ENCODE data around the gene RNU1-3. TPM values are rescaled to one million over a fixed set of nuclear protein-coding genes. Genes with fewer than 3 reads are reported as not detected.
"Not testable (repeated sequence)": the region's sequence is repeated elsewhere in the genome, so short reads cannot be mapped to it uniquely, and the experiment has no call there.

RNU1-3 gene
- total RNA-seq, 4 donors from 2014 or later: under 0.01 TPM

DNA sequence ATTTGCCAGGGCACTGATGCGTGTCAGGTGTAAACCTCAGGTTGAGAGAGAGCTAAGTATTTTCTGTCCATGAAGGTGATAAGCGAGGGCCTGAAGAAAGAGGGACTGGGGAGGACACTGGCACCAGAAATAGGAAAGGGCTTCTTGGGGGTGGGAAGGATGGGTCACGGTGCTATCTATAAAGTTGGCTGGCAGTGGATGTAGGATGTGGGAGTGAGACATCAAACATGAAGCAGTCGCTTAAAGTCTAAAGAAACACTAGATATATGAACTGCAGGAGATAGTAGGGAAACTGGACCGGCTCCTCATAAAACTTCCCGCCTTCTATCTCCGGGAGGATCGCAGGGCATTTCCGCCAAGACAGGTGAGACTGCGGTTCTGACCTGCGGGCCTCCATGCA, 912 bp downstream of the RNU1-3 start:
- H3K27me3 ChIP-seq; H3K36me3 ChIP-seq; H3K27ac ChIP-seq; DNase-seq (ENCODE audit: low spot score in 2 of 2); H3K4me1 ChIP-seq; H3K9me3 ChIP-seq; H3K4me3 ChIP-seq: not testable (repeated sequence)
- no CpG with 5 or more reads among the region's 11 CpGs for WGBS

DNA sequence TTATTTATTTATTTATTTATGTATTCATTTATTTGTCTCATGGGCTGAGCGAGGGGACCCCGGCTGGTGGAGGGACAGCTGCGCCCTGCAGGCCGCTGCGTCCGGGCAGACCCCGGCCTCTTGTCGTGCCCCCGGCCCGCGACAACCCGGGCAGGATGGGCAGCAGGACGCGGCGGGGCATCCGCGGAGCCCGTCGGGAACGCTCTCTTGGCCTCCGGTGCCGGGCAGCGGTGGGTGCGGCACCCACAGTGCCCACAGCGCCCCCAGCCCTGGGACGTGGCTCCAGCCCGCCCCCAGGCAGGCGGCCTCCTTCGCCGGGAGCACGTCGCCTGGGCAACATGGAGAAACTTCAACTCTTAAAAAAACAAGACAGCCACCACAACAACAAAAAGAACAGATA, 8.5 kb downstream of the RNU1-3 start:
- H3K36me3 ChIP-seq; H3K27me3 ChIP-seq; H3K4me1 ChIP-seq; DNase-seq (ENCODE audit: low spot score in 2 of 2); H3K27ac ChIP-seq; H3K9me3 ChIP-seq; H3K4me3 ChIP-seq: not testable (repeated sequence)
- 91% methylated on average over 4 of the region's 32 CpGs for WGBS

DNA sequence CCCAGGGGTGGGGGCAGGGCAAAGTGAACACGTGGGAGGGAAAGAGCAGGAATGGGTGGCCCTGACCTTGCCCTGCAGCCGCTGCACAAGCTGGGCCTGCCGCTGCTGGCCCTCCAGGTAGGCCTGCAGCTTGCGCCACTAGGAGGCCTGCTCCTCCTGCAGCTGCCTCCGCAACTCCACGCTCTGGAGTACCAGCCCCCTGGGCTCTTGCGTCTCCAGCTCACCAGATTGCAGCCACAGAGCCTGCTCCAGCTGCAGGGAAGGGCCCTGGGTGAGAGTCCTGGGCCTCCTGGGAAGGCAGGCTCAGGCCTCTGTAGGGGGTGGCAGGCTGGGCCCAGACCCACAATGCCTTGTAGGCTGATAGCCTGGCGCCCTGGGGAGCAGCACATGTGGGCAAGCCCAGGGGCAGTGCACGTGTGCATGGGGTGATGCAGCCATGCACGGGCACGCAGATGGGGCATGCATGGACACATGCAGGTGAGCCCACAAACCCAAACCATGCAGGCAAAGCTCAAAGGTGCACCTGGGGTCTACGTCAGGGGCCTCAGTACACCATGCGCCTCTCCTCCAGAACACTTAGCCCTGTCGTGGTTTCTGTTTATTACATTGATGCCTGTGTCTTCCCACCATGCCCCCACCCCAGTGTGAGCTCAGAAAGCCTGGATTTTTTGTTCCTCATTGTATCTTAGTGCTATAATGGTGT, 9.6 kb downstream of the RNU1-3 start:
- DNase-seq (ENCODE audit: low spot score in 2 of 2); H3K4me3 ChIP-seq; H3K36me3 ChIP-seq; H3K27ac ChIP-seq; H3K27me3 ChIP-seq; H3K4me1 ChIP-seq; H3K9me3 ChIP-seq: not testable (repeated sequence)
- WGBS: no CpG with 5 or more reads among the region's 14 CpGs

DNA sequence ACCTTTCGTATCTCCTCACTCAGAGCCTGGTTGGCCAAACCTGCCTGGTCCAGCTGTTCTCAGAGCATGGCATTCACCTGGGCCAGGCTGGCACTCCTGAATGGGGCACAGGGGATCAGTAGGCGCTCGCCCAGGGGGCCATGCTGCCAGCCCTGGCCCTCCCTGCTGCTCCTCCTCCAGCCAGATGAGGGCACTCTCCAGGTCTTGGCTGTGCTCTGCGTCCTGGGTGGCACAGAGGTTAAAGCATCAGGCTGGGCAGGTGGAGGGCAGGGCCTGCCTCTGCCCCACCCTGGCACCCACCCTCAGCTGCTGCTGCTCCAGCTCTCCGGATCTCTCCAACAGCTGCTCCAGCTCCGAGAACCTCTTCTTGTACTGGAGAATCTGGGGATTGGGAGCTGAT, 10.2 kb downstream of the RNU1-3 start:
- not testable (repeated sequence) for H3K36me3 ChIP-seq; H3K4me3 ChIP-seq; DNase-seq (ENCODE audit: low spot score in 2 of 2); H3K27ac ChIP-seq; H3K4me1 ChIP-seq; H3K9me3 ChIP-seq; H3K27me3 ChIP-seq
- no CpG with 5 or more reads among the region's 6 CpGs for WGBS

DNA sequence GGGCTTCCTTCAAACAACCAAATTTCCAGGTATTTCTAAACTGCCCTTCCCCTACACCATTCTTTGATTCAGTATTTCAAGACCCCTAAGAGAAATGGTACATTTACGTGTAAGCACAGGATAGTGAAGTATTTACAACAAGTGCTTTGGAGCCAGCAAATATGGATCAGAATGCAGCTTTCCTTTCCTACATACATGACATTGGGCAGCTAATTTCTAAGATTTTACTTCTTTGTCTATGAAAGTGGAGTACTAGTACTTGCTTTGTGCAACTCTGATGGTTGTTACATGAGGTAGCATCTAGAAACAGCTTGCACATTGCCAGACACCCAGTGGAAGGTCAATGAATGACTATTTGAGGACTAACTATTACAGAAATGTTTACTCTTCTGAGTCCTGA, 15.2 kb downstream of the RNU1-3 start:
- H3K36me3 ChIP-seq; DNase-seq (ENCODE audit: low spot score in 2 of 2); H3K4me3 ChIP-seq; H3K9me3 ChIP-seq; H3K4me1 ChIP-seq; H3K27ac ChIP-seq: not testable (repeated sequence)
- peaks cover 12% of the 10 kb centered on the region for H3K27me3 ChIP-seq
- 94% methylated on average over 1 of the region's 1 CpG for WGBS

DNA sequence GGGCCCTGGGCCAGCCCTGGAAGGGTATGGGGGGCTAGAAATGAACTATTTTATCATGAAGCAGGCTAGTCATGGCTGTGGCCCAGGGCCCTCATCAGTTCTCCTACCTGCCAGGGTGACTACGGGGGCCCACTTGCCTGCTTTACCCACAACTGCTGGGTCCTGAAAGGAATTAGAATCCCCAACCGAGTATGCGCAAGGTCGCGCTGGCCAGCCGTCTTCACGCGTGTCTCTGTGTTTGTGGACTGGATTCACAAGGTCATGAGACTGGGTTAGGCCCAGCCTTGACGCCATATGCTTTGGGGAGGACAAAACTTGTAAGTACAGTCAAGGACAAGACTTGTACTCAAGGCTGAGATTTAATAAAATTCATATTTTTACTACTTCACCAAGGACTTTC, 16.8 kb downstream of the RNU1-3 start:
- H3K36me3 ChIP-seq, H3K4me3 ChIP-seq, H3K9me3 ChIP-seq, H3K4me1 ChIP-seq, H3K27ac ChIP-seq: not testable (repeated sequence)
- WGBS: 82% methylated on average over 7 of the region's 9 CpGs
- peak; percentile 55 to 83 for DNase-seq (ENCODE audit: low spot score in 2 of 2)
- peaks cover 12% of the 10 kb centered on the region for H3K27me3 ChIP-seq

DNA sequence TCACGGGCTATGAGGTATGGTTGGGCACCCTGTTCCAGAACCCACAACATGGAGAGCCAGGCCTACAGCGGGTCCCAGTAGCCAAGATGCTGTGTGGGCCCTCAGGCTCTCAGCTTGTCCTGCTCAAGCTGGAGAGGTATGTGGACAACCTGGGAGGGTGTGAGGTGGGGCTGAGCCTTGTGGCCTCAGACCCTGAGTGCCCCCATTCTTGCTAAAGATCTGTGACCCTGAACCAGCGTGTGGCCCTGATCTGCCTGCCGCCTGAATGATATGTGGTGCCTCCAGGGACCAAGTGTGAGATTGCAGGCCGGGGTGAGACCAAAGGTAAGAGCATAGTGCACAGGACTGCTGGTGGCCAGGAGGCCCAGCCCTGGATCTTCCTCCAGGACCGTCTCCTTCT, 17.4 kb downstream of the RNU1-3 start:
- peak in 1 of 2 donors; percentile 64 for DNase-seq (ENCODE audit: low spot score in 2 of 2)
- not testable (repeated sequence) for H3K27ac ChIP-seq, H3K36me3 ChIP-seq, H3K9me3 ChIP-seq, H3K4me3 ChIP-seq
- 73% methylated on average over 3 of the region's 6 CpGs for WGBS
- Histone ChIP-seq H3K4me1 (peaks cover 12% of the 10 kb centered on the region), H3K27me3 (peaks cover 12% of the 10 kb centered on the region)

DNA sequence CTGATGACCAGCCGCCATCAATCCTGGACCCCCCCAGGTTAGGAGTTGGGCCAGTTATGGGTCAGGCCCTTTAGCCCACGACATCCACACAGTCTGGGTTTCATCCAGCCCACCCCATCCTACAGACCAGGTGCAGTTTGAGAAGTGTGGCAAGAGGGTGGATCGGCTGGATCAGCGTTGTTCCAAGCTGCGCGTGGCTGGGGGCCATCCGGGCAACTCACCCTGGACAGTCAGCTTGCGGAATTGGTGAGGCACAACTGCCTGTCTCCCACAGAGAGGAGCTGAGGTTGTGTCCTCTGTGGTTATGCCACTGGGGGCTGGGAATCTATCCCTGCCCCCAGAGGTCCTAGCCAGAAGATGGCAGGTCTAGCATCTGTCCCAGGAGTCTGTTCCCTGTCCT, 18.0 kb downstream of the RNU1-3 start:
- DNase-seq (ENCODE audit: low spot score in 2 of 2): not testable (repeated sequence)
- WGBS: no CpG with 5 or more reads among the region's 8 CpGs
- peaks cover 12% of the 10 kb centered on the region for H3K27me3 ChIP-seq

DNA sequence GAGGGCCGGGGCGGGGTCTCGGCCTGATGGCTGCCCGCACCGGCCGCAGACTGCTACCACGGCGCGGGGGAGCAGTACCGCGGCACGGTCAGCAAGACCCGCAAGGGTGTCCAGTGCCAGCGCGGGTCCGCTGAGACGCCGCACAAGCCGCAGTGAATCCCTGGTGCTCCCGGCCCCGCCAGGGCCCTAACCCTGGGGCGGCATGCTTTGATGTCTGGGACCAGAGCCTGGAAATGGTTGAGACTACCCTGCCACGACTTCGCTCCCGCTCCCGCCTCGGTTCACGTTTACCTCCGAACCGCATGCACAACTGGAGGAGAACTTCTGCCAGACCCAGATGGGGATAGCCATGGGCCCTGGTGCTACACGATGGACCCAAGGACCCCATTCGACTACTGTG, 18.5 kb downstream of the RNU1-3 start:
- Histone ChIP-seq H3K4me3 (peak overlapping the region; percentile 32), H3K27me3 (peaks cover 12% of the 10 kb centered on the region)
- DNase-seq (ENCODE audit: low spot score in 2 of 2): peak in 1 of 2 donors; percentile 52

More for the DNA sequence above, 18.0 kb downstream of the RNU1-3 start:
- peaks cover 17% of the 10 kb centered on the region for H3K4me1 ChIP-seq
- not testable (repeated sequence) for H3K27ac ChIP-seq, H3K36me3 ChIP-seq, H3K9me3 ChIP-seq, H3K4me3 ChIP-seq

DNA sequence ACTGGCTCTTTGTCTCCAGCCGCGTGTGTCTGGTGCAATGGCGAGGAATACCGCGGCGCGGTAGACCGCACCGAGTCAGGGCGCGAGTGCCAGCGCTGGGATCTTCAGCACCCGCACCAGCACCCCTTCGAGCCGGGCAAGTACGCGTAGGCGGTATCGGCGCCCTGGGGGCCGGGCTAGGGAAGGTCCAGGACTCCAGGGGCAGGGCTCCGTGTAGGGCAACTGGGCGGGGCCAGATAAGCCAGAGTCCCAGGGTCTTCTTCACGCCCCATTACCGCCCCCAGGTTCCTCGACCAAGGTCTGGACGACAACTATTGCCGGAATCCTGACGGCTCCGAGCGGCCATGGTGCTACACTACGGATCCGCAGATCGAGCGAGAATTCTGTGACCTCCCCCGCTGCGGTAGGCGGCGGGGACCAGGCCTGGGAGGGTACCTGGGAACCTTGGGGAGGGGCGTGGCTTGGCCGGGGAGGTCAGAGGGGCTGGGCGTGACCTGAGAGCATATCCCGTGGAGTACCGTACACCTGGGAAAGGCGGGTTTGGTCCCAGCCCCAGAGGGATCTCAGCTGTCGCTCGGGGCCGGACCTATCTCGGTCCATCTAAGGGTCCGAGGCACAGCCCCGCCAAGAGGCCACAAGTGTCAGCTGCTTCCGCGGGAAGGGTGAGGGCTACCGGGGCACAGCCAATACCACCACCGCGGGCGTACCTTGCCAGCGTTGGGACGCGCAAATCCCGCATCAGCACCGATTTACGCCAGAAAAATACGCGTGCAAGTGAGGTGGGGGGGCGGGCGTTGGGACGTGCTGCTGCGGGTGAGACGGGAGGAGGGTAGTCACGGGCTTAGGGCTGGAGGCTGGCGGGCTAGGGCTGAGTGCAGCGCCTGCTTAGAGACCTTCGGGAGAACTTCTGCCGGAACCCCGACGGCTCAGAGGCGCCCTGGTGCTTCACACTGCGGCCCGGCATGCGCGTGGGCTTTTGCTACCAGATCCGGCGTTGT, 19.3 kb downstream of the RNU1-3 start:
- peak; percentile 43 to 71 for DNase-seq (ENCODE audit: low spot score in 2 of 2)
- H3K9me3 ChIP-seq, H3K27ac ChIP-seq, H3K36me3 ChIP-seq: not testable (repeated sequence)
- peak overlapping the region; percentile 32 for H3K4me3 ChIP-seq
- WGBS: 6% methylated on average over 35 of the region's 84 CpGs
- H3K27me3 ChIP-seq: peaks cover 12% of the 10 kb centered on the region
- peaks cover 30% of the 10 kb centered on the region for H3K4me1 ChIP-seq

More for the DNA sequence above, 18.5 kb downstream of the RNU1-3 start:
- not testable (repeated sequence) for H3K36me3 ChIP-seq, H3K27ac ChIP-seq, H3K9me3 ChIP-seq
- peaks cover 22% of the 10 kb centered on the region for H3K4me1 ChIP-seq
- WGBS: no CpG with 5 or more reads among the region's 32 CpGs

DNA sequence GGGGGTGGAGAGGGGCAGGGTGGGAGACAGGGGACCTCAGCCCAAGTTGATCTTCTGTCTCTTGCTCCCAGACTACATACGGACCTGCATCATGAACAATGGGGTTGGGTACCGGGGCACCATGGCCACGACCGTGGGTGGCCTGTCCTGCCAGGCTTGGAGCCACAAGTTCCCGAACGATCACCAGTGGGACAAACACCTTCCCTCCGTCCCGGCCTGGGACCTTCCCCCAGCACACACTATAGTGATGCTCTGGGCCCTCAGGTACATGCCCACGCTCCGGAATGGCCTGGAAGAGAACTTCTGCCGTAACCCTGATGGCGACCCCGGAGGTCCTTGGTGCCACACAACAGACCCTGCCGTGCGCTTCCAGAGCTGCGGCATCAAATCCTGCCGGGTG, 20.0 kb downstream of the RNU1-3 start:
- WGBS: 100% methylated on average over 3 of the region's 17 CpGs
- H3K27ac ChIP-seq, H3K9me3 ChIP-seq, H3K36me3 ChIP-seq, H3K4me3 ChIP-seq: not testable (repeated sequence)
- peak in 1 of 2 donors; percentile 49 for DNase-seq (ENCODE audit: low spot score in 2 of 2)
- peaks cover 12% of the 10 kb centered on the region for H3K27me3 ChIP-seq
- H3K4me1 ChIP-seq: peaks cover 36% of the 10 kb centered on the region

DNA sequence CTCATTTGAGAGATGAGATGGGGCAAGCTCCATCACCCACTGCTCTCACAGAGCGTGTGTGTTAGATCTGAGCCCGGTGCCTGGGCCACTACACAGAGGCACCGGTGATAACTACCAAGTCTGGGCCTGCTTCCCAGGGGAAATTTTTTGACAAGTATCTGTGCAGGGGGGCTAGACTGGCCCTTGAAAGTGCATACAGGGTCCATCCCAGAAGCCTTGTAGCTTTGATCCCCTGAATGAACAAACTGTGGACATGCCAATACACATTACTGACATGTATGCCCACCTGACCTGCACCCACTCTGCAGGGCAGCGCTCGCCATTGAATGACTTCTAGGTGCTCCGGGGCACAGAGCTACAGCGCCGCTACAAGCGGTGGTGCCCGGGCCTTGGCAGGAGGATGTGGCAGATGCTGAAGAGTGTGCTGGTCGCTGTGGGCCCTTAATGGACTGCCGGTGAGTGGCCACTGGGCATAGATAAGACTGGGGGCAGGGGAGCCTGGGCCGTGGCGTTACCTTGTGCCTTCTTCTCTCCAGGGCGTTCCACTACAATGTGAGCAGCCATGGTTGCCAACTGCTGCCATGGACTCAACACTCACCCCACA, 20.6 kb downstream of the RNU1-3 start:
- H3K9me3 ChIP-seq, H3K27ac ChIP-seq, H3K36me3 ChIP-seq, H3K4me3 ChIP-seq: not testable (repeated sequence)
- DNase-seq (ENCODE audit: low spot score in 2 of 2): peak; percentile 70 to 77
- 90% methylated on average over 12 of the region's 15 CpGs for WGBS
- peaks cover 36% of the 10 kb centered on the region for H3K4me1 ChIP-seq
- H3K27me3 ChIP-seq: peaks cover 12% of the 10 kb centered on the region

DNA sequence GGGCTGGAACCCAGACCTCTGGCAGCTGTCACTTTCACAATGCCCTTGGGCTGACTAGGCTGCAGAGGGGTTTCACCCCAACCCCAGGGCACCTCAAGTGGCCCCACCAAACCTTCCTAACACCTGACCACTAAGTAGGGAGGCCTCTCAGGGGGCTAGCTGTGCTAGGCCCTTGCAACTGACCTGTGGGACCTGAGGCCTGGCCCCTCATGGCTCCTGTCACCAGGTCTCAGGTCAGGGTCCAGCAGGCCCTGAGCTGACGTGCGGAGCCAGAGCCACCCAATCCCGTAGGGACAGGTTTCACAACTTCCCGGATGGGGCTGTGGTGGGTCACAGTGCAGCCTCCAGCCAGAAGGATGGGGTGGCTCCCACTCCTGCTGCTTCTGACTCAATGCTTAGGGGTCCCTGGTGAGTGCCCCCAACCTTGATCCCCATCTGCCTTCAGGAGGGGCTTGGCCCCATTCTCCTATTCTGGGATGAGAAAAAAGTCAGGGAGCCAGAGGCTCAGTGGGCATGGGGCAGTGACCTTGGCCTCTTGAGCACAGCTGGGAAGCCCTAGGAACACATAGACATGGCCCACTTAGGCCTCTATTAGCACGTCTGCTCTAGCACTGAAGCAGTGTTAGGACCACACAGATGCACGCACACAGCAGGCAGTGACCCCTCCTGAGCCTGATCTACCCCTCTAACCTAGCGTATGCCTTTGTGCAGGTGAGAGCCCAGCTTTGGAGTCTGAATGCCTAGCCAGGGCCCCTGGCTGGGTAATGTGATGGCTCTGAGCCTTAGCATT, 21.3 kb downstream of the RNU1-3 start:
- Histone ChIP-seq H3K27me3 (peaks cover 12% of the 10 kb centered on the region), H3K27ac (peak overlapping the region; percentile 72), H3K4me3 (peak overlapping the region; percentile 79), H3K4me1 (peaks cover 36% of the 10 kb centered on the region)
- not testable (repeated sequence) for H3K36me3 ChIP-seq, H3K9me3 ChIP-seq
- 66% methylated on average over 6 of the region's 7 CpGs for WGBS
- peak; percentile 79 for DNase-seq (ENCODE audit: low spot score in 2 of 2)

All from suprapubic skin (tissue), 4 donors.